ENCODE measurements around the gene CECR2.

The CECR2 gene

DNA sequence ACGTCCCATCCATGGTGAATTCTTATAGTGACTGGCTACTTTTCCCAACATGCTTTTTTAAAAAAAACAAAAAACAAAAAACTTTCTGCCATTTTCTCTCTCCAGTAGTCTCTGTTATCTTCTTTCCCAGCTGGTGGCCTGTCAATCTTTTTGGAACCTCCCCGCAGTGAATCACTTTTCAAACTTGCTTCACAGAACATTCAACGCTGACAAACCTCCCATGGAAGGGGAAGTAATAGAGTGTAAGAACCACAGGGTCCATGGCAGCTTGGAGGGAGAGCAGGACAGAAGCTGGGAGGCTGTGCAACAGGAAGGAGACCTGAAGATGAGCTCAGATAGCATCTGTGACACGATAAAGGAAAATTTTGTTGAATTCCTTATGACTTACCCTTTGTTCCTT, 9.8 kb upstream of the CECR2 start:
- H3K4me3 ChIP-seq (ENCODE audit: low read length): no peak overlapping the region
- DNase-seq (ENCODE audit: low read depth, low spot score): no peak

DNA sequence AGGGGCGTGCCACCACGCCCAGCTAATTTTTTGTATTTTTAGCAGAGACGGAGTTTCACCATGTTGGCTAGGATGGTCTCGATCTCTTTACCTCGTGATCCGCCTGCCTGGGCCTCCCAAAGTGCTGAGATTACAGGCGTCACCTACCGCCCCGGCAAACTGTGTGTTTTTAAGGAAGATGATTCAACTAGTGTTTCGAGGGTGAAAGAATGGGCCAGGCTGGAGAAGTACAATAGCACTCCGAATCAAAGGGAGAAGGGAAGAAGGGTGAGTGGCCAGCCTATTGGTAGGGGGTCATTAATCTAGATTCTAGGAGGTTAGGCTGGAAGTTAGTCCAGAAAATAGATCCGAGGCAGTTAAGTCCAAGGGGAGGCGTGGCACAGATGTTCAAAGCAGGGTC, 2.9 kb upstream of the CECR2 start:
- no peak for DNase-seq (ENCODE audit: low read depth, low spot score)
- H3K4me3 ChIP-seq (ENCODE audit: low read length): no peak overlapping the region

DNA sequence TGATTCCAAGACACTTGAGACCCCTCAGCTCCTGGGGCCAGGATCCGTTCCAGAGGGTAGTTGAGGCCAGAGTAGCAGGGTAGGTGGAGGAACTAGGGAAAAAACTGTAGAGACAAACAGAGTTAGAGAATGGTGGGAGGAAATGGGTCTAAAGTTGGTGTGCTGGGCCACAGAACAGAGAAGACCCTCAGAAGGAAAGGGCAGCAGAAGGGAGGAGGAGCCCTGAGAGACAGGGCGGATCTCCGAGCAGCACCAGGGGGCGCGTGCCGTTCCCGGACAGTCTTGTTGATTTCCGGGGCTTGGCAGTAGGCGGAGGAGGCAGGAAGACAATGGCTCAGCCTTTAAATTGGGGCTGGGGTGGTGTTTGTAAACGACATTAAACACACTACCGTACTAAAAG, 2.4 kb upstream of the CECR2 start:
- peak overlapping the region; percentile 46 for H3K4me3 ChIP-seq (ENCODE audit: low read length)
- peak; percentile 55 for DNase-seq (ENCODE audit: low read depth, low spot score)

DNA sequence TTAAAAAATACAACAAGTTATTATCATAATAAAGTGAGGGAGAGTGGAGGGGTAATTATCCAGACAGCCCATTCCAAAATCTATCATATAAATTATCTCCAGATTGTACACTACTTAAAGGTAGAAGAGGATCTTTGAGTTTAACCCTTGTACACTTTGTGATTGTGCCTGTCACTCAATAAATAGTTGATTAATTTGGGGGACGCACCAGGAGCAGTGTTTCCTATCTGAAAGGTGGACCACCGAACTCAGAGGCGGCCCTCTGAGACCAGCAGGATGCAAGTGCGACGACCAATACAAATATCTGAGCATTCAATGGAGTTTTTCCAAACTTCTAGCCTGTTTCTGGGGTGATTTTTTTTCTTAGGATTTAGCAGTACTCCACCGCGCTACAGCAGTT, 1.1 kb upstream of the CECR2 start:
- DNase-seq (ENCODE audit: low read depth, low spot score): no peak
- no peak overlapping the region for H3K4me3 ChIP-seq (ENCODE audit: low read length)

DNA sequence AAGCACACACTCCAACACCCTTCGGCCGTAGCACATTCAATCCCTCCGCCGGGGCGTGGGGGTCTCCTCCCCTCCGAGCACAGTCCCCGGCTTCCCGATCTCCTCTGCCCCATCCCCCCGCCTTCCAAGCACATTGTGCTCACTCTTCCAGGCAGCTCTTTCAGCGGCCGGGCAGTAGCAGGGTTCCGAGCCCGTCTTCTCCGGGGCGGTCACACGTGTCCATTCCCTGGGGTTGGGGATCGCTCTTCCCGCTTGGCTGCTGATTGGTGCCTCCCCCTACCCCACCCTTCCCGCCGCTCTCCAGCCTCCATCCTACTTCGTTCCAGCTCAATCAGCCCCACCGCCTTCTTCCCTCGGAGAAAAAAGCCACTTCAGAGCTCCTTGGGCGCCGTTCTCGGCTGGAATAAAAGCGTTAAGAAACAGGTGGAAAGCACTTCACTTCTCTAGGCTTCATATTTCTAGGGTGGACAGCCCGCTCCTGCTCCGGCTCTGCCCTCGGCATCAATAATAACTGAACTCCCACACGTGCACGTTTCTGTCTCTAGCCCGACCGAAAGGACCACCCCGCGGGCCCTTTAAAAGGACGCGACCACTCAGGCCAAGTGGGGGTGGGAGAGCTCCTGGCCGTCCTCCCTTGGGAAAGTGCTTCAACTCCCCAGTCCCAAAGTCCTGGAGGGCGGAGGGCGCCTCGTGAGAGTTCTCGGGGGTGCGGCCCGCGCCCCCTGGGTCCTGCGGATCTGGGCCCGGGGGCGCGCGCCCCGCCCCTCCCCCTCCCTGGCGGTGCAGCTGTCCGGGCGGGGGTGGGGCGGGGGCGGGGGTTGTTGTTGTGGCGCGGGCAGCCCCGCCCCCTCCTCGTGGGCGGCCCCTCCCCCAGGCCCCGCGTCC, 464 bp upstream of the CECR2 start:
- DNase-seq (ENCODE audit: low read depth, low spot score): peak; percentile 17
- H3K4me3 ChIP-seq (ENCODE audit: low read length): peak overlapping the region; percentile 53

DNA sequence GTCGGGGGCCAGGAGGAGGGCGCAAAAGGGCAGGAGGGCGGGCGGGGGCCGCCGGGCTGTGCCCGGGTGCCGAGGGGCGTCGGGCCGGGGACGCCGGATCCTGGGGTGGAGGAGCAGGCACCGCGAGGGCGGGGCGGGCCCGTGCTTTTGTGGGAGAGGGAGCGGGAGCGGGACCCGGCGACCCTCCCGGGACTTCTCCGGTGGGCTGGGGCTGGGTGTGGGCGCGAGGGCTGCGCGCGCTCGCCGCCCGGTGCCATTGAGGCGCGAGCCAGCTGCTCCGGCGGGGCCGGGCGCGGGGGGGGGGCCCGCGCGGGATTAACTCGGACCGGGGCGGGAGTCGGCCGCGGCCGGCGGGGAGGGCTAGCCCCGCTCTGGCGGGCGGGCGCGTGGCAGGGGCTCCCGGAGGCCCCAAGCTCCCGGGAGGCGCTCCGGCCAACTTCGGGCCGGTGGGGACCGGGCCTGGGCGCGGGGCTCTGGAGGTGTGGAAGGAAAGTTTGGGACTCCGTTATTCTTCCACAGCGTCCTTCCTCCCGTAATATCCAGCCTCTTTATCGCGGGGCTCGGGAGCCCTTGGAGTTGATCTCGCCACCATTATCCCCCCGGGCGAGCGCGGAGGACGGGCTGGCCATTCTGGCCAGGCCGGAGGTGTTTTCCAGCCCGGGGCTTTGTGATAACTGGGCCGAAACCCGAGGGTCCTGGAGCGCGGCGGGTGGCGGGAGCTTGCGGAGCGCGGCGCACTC, 936 bp downstream of the CECR2 start:
- DNase-seq (ENCODE audit: low read depth, low spot score): no peak
- no peak overlapping the region for H3K4me3 ChIP-seq (ENCODE audit: low read length)

DNA sequence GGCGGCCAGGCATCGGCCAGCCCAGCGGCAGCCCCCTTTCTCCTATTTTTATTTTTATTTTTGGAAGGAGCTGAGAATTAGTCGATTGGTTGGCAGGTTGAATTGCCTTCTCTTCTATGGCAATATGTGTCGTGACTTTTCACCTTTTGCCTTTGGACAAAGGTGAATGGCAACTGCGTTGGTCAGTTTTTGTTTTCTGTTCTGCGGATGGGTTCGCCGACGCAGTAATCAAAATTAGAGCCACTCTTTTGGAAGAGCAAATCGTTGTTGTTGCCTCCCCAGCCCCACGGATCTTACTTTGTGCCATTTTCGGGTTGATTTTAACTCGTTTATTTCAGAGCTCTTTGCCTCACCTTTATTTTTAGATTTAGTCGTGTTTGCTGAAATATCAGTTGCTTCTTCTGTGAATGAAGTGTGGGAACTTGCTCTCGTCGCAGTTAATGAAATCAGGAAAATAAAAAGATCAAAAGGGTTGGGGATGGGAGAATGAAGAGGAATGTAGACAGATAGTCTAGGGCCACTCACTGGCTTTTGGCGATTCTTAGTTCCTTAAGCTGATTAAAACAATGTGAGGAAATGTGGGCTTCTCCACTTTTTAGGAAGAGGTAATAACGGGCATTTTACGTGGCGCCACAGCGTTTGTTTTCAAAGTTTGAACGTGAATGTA, 1.6 kb downstream of the CECR2 start:
- H3K4me3 ChIP-seq (ENCODE audit: low read length): no peak overlapping the region
- DNase-seq (ENCODE audit: low read depth, low spot score): no peak

DNA sequence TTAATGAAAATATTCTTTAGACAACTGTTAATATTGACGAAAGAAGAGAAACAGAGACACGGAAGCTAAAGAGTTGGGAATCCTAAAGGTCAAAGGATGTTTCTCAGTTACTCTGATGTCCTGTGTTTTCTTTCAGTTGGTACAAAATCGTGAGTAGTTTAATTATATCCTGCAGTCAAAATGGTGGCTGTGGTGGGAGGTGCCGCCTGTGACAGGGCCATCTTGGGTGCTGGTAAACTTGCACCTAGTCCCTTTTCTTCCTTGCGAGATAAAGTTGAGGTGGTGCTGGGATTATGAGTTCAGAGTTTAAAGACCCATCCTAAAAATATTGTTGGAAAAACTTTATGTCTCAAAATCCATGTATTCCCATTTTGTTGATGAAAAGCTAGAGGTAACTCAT, 2.2 kb downstream of the CECR2 start:
- no peak for DNase-seq (ENCODE audit: low read depth, low spot score)
- H3K4me3 ChIP-seq (ENCODE audit: low read length): no peak overlapping the region

DNA sequence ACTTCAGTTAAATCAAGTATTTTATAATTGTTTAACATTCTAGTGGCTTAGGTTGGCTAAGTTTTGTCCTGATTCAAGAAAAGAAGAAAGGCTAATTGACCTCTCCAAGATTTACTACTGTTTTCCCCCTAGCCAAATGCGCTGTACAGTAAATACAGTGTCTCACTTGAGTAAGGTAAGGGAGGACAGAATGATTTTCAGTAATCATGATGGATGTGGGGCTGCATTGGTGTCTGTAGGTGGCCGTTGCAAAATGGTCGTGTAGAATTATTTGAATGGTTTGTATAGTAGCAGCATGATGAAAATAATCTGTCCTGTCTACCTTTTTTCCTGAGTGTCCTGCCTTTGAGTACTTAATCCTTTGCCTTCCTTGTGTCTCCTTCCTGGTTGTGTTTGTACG, 4.6 kb downstream of the CECR2 start:
- no peak for DNase-seq (ENCODE audit: low read depth, low spot score)
- no peak overlapping the region for H3K4me3 ChIP-seq (ENCODE audit: low read length)

DNA sequence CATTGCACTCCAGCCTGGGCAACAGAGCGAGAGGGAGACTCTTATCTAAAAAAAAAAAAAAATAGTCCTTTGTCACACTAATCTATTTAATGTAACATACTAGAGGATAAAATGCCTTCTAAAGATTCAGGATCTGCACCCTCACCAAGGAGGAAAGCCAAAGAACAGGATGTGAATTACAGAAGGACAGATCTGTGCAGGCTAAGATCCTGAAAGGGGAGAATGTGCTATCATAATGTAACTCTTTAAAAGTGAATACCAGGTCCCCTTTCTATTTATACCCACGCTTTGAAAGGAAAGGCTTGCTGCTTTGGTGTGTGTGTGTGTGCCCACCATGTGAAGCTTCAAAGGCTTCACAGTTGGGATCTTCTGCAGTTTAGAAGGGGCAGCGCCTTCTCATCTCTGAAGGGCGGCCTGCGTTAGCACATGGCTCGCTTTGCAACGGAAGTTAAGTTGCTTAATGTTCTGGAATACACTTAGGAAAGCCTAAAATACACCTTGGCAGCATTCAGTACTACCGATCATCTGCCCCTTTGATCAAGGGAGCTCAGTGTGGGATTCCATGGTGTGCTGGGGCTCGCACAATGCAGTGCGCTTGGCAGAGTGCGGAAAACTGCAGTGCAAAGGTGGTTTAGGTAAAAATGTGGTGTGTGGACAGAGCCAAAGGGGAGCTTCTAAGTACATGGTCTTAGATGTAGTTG, 6.8 kb downstream of the CECR2 start:
- no peak for DNase-seq (ENCODE audit: low read depth, low spot score)
- H3K4me3 ChIP-seq (ENCODE audit: low read length): no peak overlapping the region

DNA sequence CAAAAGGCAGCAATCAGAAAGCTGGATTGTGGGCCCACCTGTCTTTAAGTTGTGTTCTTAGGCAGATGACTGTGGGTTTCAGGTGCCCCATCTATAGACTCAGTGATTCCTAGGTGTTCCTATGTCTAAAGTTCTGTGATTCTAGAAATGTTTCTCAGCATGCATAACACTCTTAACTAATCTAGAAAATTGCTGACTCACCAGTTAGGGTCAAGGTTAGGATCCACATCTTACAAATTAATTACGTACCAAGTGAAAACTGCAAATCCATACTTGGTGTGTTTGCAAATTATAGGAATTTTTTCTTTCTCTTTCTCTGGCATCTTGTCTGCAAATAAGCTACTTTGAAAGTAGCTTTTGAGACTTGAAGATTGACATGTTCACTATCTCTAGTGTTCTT, 7.7 kb downstream of the CECR2 start:
- H3K4me3 ChIP-seq (ENCODE audit: low read length): no peak overlapping the region
- no peak for DNase-seq (ENCODE audit: low read depth, low spot score)

DNA sequence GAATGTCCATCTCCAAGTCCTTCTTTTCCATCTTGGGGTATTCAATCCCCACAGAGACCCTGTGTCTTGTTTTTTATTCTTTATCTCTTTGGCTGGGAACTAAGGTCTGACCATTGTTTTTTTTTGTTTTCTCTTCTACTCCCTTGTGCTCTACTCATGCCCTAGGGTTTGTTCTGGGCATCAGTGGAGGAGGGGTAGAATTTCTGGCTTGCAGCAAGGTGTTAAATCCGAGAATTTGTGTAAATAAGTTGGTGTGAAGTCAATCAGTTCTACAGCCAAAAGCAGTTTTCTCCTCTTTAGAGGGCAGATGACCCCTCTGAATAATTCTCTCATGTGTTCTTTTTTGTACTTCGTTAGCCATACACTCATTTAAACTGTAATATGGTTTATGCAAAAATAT, 10.7 kb downstream of the CECR2 start:
- DNase-seq (ENCODE audit: low read depth, low spot score): no peak
- no peak overlapping the region for H3K4me3 ChIP-seq (ENCODE audit: low read length)

DNA sequence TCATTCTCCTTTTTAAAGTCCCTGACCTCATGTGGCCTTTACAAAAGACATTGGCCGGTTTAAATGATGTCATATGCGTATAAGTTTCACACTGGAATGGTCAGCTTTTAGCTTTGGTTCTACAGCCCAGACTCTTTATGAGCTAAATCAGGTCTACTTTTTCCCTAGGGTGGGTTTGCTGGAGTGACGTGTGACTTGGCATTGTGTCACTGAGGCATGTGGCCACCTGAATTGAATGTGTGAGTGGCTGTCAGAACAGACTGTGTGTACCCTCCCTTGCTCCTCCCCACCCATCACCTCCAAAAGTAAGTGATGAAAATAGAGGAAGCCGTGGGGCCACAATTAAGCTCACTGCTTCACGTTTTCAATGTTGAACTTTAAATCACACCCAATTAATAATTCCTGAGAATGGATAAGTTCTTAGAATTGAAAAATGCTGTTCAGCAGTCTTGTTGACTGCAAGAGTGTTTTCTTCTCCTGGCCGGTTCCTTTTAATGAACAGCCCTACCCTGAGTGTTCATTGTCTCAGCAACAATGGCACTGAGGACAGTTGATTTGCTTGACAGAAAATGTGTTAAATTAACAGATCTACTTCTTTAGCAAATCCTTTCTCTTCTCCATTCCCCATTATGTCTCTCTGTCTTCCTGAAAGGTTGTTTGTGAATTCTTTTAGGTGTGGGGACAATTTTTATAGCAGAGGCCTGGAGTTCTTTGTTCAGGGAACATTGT, 11.3 kb downstream of the CECR2 start:
- H3K4me3 ChIP-seq (ENCODE audit: low read length): no peak overlapping the region
- no peak for DNase-seq (ENCODE audit: low read depth, low spot score)

DNA sequence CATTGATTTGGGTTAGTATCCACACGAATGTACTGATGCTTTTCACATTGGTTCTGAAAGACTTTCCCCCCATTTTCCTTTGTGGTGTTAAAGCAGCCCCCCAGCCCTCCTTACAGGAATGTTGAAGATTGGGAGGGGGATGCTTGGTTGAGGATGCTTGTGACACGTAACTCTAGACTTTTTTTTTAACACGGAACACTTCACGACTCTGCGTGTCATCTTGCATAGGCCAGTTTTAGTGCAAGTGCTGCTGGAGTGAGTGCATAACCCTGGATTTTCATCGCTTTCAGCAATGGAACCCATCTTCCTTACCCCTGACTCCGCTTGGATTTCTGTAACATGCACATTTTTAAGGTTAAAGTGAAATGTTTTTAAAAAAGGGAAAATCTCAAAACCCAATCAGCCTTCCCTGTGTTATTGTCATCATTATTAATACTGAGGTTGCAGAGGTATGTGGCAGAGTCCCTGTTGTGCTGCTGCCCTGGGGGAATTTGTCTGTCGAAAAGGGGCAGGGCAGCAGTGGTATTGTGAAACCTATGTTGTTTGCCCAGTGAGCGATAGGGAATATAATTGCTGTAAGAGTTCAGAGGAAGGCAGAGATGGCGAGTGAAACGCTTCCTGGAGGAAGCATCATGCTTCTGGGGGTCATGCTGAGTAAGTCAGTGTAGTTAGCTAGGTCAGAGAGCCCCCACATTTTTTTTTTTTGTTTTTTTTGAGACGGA, 12.1 kb downstream of the CECR2 start:
- DNase-seq (ENCODE audit: low read depth, low spot score): no peak
- H3K4me3 ChIP-seq (ENCODE audit: low read length): no peak overlapping the region

DNA sequence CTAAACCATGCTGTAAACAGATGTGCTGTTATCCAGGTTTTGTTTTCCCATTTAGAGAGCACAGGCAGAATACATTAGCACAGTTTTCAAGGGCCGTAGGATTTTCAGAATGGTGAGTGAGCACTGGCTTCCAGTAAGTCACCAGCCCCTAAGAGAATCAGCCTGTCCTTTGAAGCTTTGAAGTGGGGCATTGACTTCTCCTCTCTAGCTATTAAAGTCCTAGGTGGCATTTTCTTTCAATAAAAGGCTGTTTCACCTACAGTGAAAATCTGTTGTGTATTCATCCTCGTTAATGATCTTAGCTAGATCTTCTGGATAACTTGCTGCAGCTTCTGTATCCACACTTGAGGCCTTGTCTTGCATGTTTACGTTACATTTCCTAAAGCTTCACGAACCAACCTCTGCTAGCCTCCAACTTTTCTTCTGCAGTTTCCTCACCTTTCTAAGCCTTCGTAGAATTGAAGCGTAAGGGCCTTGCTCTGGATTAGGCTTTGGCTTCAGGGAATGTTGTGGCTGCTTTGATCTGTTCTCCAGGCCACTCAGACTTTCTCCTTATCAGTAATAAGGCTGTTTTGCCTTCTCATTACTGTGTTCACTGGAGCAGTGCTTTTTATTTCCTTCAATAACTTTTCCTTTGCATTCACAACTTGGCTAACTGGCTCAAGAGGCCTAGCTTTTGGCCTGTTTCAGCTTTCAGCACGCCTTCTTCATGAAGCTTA, 15.5 kb downstream of the CECR2 start:
- H3K4me3 ChIP-seq (ENCODE audit: low read length): no peak overlapping the region
- no peak for DNase-seq (ENCODE audit: low read depth, low spot score)

DNA sequence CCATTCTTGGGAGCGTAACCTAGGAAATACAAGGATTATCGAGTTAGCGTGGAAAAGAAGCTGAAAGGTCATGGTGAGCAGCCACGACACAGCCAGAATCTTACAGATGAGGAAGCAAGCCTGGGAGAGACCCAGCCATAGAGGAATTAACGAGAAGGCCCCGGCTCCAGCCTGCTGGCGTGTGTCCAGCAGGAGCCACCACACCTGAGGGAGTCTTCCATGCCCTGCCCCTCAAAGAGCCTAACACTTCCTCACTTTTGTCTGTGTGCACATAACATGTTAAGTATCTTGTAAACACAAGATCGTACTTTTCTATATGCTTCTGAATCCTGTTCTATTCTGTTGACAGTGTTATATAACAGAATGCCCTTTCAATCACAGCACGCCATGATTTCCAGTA, 18.1 kb downstream of the CECR2 start:
- DNase-seq (ENCODE audit: low read depth, low spot score): no peak
- no peak overlapping the region for H3K4me3 ChIP-seq (ENCODE audit: low read length)

DNA sequence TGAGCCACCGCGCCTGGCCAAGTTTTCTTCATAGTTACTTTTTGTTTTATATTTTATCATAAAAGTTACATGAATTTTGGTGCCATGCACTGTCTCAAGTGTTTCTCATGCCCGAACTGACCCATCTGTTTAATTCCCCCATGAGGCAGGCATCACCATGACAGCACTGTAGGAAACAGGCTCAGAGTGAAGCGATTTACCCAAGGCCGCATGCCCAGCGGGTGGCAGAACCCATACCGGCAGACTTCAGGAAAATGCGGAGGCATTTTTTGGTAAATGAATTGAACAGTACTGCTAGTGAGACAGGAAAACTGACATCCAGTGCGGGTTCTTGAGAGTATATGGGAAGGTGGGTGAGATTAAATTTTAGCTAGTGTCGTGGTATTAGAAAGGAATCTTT, 19.0 kb downstream of the CECR2 start:
- no peak overlapping the region for H3K4me3 ChIP-seq (ENCODE audit: low read length)
- no peak for DNase-seq (ENCODE audit: low read depth, low spot score)

DNA sequence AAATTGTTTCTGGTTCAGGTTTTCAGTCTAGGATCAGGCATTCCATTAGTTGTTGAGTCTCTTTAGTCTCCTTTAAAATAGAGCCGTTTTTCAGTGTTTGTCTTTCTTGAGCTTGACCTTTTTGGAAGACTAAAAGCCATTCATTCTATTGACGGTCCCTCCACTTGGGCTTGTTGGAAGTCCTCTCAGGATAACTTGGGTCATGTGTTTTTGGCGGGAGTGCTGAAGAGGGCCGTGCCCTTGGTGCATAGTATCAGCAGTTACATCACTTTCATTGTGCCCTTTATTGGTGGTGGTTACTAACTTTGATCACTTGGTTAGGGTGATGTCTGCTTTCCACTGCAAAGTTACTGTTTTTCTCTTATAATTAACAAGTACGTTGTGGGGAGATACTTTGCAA, 20.8 kb downstream of the CECR2 start:
- no peak overlapping the region for H3K4me3 ChIP-seq (ENCODE audit: low read length)
- DNase-seq (ENCODE audit: low read depth, low spot score): no peak

All from Jurkat, Clone E6-1 (cell line).